ENCODE results near the gene TSTD1. TPM values are rescaled to one million over a fixed set of nuclear protein-coding genes. Genes with fewer than 3 reads are reported as not detected.

TSTD1 gene
- total RNA-seq, 1 experiment from 2014 or later, result 74.5 TPM

GRCh38 chr1:161038523-161039153 is at the start of gene TSTD1 (continued):
- TF ChIP-seq ZNF423 (CRISPR knock-in tag; IDR thresholded peaks at IDR 0.05), result no peak
- 0 out of 2 replicates have a peak, but pooled peaks have one; percentile 54 for TF ChIP-seq CREB1 (CRISPR knock-in tag; IDR thresholded peaks at IDR 0.05)
- TF ChIP-seq E2F4 (CRISPR knock-in tag; IDR thresholded peaks at IDR 0.05; ENCODE audit: borderline replicate concordance, low read depth), result no peak
- TF ChIP-seq JUN (CRISPR knock-in tag; IDR thresholded peaks at IDR 0.05), result peak; percentile 84; the same call in 1 of the 2 replicates
- TF ChIP-seq PRDM15 (CRISPR knock-in tag; IDR thresholded peaks at IDR 0.05), result no peak
- TF ChIP-seq CTCF (IDR thresholded peaks at IDR 0.05), result no peak
- TF ChIP-seq ZSCAN18 (CRISPR knock-in tag; IDR thresholded peaks at IDR 0.05), result no peak
- no peak for TF ChIP-seq NR1H2 (CRISPR knock-in tag; IDR thresholded peaks at IDR 0.05)
- TF ChIP-seq PREB (CRISPR knock-in tag; IDR thresholded peaks at IDR 0.05; ENCODE audit: borderline replicate concordance), result no peak
- TF ChIP-seq SMAD3 (CRISPR knock-in tag; IDR thresholded peaks at IDR 0.05; ENCODE audit: borderline replicate concordance), result no peak
- peak; percentile 32; the same call in 1 of the 2 replicates for TF ChIP-seq USF2 (CRISPR knock-in tag; IDR thresholded peaks at IDR 0.05)

GRCh38 chr1:161086457-161086856 is 47.7 kb upstream of the TSTD1 start:
- Mint-ChIP-seq H3K36me3 (no peaks in the 10 kb centered on the region), H3K9me3 (no peaks in the 10 kb centered on the region), H3K4me1 (peaks cover 31% of the 10 kb centered on the region), H3K4me3 (no peak overlapping the region), H3K27me3 (ENCODE audit: low read depth) (no peaks in the 10 kb centered on the region), H3K27ac (no peak overlapping the region)
- TF ChIP-seq MAX (CRISPR knock-in tag; IDR thresholded peaks at IDR 0.05), result no peak
- no peak for TF ChIP-seq ATF1 (CRISPR knock-in tag; IDR thresholded peaks at IDR 0.05)
- TF ChIP-seq TP53 (CRISPR knock-in tag; IDR thresholded peaks at IDR 0.05), result no peak
- no peak for TF ChIP-seq ATF2 (CRISPR knock-in tag; IDR thresholded peaks at IDR 0.05; ENCODE audit: borderline replicate concordance, low read depth)
- TF ChIP-seq CBFB (CRISPR knock-in tag; IDR thresholded peaks at IDR 0.05; ENCODE audit: low read depth), result no peak
- DNase-seq (ENCODE audit: low spot score), result no peak
- peak; percentile 29; the same call in 1 of the 2 replicates for ATAC-seq
- ChIA-PET CTCF (interaction anchor here (1.2 to 4.0 kb wide), 4 partner anchors 11 to 89 kb away, joined by 4 to 24 read pairs (median 6); partner anchors contain the start of genes ARHGAP30 and KLHDC9), POLR2A (no interaction called here)

Data from WTC11 (cell line).